ENCODE measurements around the gene KCNG2. TPM values are rescaled to one million over a fixed set of nuclear protein-coding genes. Genes with fewer than 3 reads are reported as not detected.

KCNG2 gene
- total RNA-seq, 1 donor from 2014 or later = not detected

- H3K36me3 Mint-ChIP-seq (ENCODE audit: low read depth) = no peaks in the 10 kb centered on the region
- no peak overlapping the region for H3K4me3 Mint-ChIP-seq
- DNase-seq = no peak
- ChIA-PET CTCF (no interaction called here), POLR2A (no interaction called here)
- H3K9me3 Mint-ChIP-seq = no peaks in the 10 kb centered on the region
- H3K27me3 Mint-ChIP-seq = no peaks in the 10 kb centered on the region
- TF ChIP-seq CTCF (IDR thresholded peaks at IDR 0.05) = no peak
- no peak for ATAC-seq (ENCODE audit: low read depth)
- no peak overlapping the region for H3K27ac Mint-ChIP-seq
- H3K4me1 Mint-ChIP-seq = no peaks in the 10 kb centered on the region
- intact Hi-C loops (cut with micrococcal nuclease) = no loop called here
Measured at GRCh38 chr18:79878741-79879378, 81.1 kb downstream of the KCNG2 start.

- no peaks in the 10 kb centered on the region for H3K27me3 Mint-ChIP-seq
- H3K9me3 Mint-ChIP-seq = no peaks in the 10 kb centered on the region
- no peak overlapping the region for H3K4me3 Mint-ChIP-seq
- H3K4me1 Mint-ChIP-seq = no peaks in the 10 kb centered on the region
- ATAC-seq (ENCODE audit: low read depth) (no peak), DNase-seq (no peak)
- CTCF ChIA-PET = no interaction called here
- no peak overlapping the region for H3K27ac Mint-ChIP-seq
- POLR2A ChIA-PET = no interaction called here
- no peaks in the 10 kb centered on the region for H3K36me3 Mint-ChIP-seq (ENCODE audit: low read depth)
- intact Hi-C loops (cut with micrococcal nuclease) = no loop called here
- TF ChIP-seq CTCF (IDR thresholded peaks at IDR 0.05) = no peak
Measured at GRCh38 chr18:79879566-79879965, 81.8 kb downstream of the KCNG2 start.

GRCh38 chr18:79881695-79882094 lies 84.0 kb downstream of the KCNG2 start:
- ATAC-seq (ENCODE audit: low read depth) = no peak
- no peak for TF ChIP-seq CTCF (IDR thresholded peaks at IDR 0.05)
- no peaks in the 10 kb centered on the region for H3K36me3 Mint-ChIP-seq (ENCODE audit: low read depth)
- CTCF ChIA-PET = no interaction called here
- H3K4me1 Mint-ChIP-seq = no peaks in the 10 kb centered on the region
- POLR2A ChIA-PET = no interaction called here
- no peaks in the 10 kb centered on the region for H3K27me3 Mint-ChIP-seq
- intact Hi-C loops (cut with micrococcal nuclease) = no loop called here
- DNase-seq = no peak
- no peaks in the 10 kb centered on the region for H3K9me3 Mint-ChIP-seq
- no peak overlapping the region for H3K4me3 Mint-ChIP-seq
- H3K27ac Mint-ChIP-seq = no peak overlapping the region

- no peak for TF ChIP-seq CTCF (IDR thresholded peaks at IDR 0.05)
- no peaks in the 10 kb centered on the region for H3K27me3 Mint-ChIP-seq
- no peak overlapping the region for H3K27ac Mint-ChIP-seq
- no peaks in the 10 kb centered on the region for H3K4me1 Mint-ChIP-seq
- ChIA-PET POLR2A (no interaction called here), CTCF (no interaction called here)
- DNase-seq = no peak
- H3K9me3 Mint-ChIP-seq = no peaks in the 10 kb centered on the region
- intact Hi-C loops (cut with micrococcal nuclease) = no loop called here
- H3K4me3 Mint-ChIP-seq = no peak overlapping the region
- no peak for ATAC-seq (ENCODE audit: low read depth)
- no peaks in the 10 kb centered on the region for H3K36me3 Mint-ChIP-seq (ENCODE audit: low read depth)
Measured at GRCh38 chr18:79882522-79883241, 84.9 kb downstream of the KCNG2 start.

GRCh38 chr18:79883461-79884293 lies 85.9 kb downstream of the KCNG2 start:
- DNase-seq (no peak), ATAC-seq (ENCODE audit: low read depth) (no peak)
- Mint-ChIP-seq H3K4me3 (no peak overlapping the region), H3K4me1 (no peaks in the 10 kb centered on the region), H3K9me3 (no peaks in the 10 kb centered on the region), H3K36me3 (ENCODE audit: low read depth) (no peaks in the 10 kb centered on the region), H3K27ac (no peak overlapping the region), H3K27me3 (no peaks in the 10 kb centered on the region)
- ChIA-PET POLR2A (no interaction called here), CTCF (no interaction called here)
- intact Hi-C loops (cut with micrococcal nuclease) = no loop called here
- no peak for TF ChIP-seq CTCF (IDR thresholded peaks at IDR 0.05)
